NCI-H2029 (cell line): ENCODE results near the gene RIMS4.

Source experiments
- DNase-seq: peaks from one replicate; lab custom pipeline; 2025; lab: John Stamatoyannopoulos, UW

The RIMS4 gene

DNA sequence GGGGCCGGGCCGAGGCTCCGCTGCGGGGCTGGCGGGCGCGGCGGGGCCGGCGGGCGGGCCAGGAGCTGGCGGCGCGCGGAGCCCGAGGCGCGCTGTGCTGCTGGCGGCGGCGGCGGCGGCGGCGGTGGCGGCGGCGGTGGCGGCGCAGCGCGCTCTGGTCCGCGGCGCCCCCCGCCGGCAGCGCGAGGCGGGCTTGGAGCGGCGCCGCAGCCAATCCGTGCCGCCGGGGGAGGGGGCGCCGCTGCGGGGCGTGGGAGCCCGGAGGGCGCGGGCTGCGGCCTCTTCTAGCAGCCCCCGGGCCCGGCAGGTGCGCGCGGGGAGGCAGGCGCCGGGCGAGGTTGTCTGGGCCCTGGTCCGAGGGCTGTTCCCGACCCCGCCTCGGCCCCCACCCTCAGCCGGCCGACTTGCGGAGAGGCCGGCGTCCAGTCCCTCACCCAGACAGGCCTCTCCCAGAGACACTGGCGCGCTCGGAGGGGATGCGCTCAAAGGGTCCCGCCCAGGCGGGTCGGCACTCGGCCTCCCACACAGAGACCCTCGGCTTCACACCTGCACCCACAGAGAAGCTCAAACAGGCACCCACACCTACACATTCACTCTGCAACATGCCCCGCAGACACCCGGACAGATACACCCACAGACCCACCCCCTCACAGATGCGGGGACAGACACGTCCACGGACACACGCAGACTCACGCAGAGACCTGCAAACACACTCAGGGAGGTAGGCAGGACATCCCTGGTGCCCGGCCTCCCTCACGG lies at the start of gene RIMS4:
Gene RIMS4 (minus strand): TSS at position 156 of the 759 bp plus-strand sequence. CDS start 275 bp downstream, outside the sequence.
- no peak for DNase-seq

DNA sequence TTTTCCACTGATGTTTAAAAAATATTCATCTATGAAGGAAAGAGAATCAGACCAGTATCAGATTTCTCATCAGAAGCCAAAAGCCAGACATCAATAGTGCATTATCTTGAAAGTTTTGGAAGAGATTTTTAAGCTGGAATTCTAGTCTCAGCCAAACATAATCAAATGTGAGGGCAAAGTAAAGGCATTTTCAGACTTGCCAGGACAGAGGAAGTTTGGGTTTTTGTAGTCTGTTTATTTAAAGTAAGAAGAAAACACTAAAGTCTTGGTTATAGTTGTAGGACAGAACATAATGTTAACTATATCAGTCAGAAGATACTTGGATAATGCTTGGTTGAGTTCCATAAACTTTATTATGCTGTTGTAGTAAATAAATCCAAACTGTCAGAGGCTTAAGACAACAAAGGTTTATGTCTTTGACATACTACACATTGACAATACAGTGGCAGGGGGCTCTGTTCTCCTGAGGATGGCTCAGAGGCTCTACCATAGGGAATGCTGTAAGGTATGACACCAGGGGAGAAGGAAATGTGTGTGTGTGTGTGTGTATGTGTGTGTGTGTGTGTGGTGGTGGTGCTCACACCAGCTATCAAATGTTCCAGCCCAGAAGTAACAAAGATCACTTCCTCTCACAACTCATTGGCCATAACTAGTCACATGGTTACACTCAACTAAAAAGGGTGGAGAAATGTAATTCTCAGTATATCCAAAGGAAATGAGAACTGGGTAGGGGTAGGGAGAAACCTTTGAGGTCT lies 48.4 kb upstream of the RIMS4 start:
- DNase-seq: no peak

DNA sequence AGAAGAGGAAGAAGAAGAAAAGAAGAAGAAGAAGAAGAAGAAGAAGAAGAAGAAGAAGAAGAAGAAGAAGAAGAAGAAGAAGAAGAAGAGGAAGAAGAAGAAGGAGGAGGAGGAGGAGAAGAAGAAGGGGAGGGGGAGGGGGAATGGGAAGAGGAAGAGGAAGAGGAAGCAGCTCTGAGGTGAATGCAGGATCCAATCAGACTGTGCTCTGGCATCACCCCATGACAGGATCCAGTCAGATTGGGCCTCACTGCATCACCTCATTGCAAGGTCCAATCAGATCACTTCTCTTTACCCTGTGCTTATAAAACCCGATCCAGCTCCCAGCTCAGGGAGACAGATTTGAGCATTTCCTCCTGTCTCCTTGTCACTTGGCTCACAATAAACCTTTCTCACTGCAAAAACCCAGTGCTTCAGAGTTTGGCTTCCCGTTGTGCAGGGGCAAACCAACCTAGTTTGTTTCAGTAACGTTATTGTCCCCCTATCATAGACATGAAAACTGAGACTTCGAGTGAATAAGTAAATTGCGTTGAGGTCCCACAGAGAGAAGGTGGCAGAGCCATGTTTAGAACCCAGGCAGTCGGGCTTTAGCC lies 46.6 kb upstream of the RIMS4 start:
- no peak for DNase-seq

DNA sequence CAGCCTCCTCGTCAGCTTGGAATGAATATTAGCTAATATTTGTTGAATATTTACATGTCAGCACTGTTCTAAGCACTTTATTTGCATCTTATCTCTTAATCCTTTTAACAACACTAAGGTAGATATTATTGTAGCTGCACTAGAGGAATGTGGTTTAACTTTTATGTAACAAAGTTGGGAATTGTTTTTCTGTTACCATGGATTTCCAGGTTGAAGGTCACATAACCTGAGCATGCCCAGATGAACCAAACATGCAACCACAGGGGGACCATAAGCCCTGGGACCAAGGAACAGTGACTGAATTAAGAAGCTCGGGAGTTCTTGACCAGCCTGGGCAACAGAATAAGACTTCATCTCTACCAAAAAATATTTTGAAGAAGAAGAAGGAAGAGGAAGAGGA lies 46.1 kb upstream of the RIMS4 start:
- DNase-seq: no peak

DNA sequence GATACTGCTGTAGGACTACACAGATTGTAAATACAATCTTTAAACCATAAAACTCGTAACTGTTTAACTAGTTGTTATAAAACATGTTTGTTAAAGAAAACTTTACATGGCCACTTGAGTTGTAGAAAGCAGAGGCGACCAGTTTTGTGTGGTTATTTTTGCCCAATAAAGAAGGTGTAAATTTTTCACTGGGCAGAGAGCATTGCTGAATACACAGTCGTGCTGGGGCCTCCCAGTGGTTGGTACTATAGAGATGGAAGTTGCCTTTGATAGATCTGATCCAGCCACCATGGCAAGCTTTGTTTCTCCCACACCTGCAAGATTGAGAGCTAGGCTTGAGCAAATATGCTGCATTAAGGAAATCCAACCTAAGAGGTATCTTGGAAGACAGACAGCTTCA lies 41.2 kb upstream of the RIMS4 start:
- DNase-seq: no peak

DNA sequence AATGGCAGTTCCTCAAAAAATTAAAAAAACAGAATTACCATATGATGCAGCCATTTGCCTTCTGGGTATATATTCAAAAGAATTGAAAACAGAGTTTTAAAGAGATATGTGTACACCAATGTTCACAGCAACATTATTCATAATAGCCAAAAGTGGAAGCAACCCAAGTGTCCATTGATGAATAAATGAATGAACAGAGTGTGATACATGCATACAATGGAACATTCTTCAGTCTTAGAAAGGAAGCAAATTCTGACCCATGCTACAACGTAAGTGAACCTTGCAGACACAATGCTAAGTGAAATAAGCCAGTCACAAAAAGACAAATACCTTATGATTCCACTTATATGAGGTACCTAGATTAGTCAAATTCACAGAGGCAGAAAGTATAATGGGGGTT lies 40.5 kb upstream of the RIMS4 start:
- DNase-seq: no peak

DNA sequence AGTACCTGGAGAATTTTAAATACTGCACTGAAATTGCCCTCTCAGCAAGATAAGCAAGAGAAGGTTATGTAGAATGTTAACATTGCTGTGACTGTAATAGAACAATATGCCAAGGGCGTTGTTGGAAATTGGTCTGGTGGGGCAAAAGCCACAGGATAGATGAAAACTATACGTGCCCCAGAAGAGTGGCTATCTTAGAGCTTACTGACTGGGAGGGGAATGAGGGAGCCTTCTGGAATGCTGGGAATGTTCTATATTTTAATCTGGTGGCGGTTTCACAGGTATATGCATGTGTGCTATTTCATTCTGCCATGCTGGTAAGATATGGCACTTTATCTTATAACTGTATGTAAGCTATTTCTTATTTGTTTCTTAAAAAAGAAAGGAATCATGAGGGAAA lies 39.9 kb upstream of the RIMS4 start:
- DNase-seq: no peak

- no peak for DNase-seq
Measured at GRCh38 chr20:44849703-44850102, 39.4 kb upstream of the RIMS4 start.

DNA sequence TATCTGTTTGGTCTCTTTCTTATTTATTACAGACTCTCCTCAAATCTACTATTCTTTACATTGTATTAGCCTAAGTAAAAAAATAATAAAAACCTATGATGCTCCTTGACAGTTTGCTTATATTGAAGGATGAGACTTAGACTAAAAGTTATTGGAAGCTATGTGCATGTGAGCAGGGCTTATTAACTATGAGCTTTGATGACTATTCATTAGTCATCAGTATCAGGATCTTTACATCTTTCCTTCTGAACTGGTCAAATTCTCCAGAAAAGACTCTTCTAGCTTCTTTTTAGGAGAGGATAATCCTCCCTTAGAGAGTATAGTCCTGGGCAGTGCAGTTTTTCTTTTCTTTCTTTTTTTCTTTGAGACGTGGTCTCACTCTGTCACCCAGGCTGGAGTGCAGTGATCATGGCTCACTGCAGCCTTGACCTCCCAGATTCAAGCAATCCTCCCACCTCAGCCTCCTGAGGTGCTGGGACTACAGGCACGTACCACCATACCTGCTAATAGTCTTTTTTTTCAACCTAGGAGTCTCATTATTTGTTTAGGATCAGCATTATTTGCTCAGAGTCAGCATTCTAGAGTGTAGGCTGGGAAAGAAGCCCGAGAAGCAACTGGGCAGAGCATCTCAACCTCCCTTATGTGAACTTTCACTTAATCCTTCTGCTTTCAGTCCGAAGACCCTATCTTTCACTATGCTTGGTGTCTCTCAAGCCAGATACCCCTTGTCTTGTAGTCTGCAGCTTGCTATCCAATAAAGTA lies 38.1 kb upstream of the RIMS4 start:
- DNase-seq: no peak

GRCh38 chr20:44843876-44844275 lies 33.5 kb upstream of the RIMS4 start:
- no peak for DNase-seq

DNA sequence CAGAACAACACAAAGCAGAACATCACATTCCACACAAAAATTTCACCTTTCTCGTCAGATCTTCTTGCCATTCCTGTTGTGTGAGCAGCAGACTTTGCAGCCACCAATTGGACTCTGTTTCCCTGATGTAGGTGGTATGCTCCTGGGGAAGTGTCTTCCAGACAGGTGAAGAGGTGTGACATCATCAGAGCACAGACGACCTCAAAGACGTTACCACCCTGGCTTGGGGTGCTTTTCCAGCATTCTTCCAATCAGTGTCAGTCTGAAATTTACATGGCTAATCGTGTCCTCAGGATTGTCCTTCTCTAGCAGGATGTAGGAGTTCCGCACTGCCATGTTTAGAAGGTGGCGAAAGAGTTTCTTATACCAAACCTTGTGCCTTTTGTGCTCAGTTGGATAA lies 31.6 kb upstream of the RIMS4 start:
- no peak for DNase-seq

DNA sequence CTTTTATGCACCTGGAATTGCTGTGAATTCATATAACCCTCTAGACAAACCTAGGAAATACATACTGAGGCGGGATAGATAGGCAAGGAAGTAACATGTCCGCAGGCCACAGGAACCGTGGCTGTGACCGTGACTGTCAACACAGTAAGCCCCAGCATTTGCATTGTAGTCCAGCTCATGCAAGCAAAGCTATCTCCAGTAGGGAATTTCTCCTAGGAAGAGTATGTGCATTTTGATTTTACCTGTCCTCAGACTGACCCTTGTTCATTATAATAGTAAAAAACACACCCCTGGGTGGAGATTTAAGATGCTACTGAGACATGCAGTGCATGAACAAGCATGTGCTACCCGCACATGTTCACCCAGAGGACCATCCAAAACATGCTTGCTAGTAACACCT lies 30.5 kb upstream of the RIMS4 start:
- no peak for DNase-seq

DNA sequence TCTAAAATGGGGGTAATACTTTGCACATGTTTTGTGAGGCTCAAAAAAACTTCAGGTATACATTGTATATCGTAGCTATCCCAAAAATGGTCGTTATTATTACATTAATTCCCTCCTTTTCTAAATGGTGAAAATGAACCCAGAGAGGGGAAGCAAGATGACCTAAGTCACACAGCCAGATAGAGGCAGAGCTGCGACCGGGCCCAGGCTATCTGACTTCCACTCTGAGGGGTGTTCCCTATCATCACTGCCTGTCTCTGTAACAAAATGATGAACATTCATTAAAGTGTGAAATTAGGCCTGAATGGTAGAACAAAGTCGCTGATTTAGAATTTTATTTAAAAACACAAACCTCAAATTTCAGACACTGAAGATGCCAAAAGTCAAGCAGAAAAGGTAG lies 29.1 kb upstream of the RIMS4 start:
- DNase-seq: no peak

DNA sequence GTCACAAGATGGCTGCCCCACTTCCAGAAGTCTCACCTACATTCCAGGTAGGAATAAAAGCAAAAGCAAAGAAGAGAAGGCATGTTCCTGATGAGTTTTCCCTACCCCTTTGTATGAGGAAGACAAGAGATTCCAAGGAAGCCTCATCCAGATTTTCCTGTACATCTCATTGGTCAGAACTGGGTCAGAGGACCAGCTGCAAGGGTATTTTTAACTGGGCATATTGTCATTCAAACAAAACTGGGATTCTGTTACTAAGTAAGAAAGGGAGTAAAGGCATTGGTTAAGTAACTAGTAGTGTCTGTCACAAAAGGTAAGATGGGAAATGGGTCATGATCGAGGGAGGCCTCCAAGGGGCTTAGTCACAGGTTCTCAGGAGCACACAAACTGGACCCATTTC lies 28.2 kb upstream of the RIMS4 start:
- no peak for DNase-seq

DNA sequence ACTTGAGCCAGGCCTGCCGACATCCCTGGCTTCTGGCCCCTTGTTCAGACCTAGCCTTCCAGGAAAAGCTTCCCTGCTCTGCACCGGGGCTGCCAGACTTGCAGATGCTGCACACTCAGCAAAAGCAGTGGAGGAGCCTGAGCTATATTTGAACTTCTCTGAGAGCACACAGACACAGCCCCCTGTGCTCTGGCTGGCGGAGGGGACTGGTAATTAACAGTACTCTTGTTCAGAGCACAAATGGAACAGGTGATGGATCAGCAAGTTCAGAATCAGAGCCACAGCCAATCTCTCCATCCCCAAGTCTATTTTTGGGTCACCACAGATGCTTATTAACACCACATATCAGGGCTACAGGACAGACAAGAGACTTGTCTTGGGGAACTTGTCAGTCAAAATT lies 27.6 kb upstream of the RIMS4 start:
- DNase-seq: no peak

DNA sequence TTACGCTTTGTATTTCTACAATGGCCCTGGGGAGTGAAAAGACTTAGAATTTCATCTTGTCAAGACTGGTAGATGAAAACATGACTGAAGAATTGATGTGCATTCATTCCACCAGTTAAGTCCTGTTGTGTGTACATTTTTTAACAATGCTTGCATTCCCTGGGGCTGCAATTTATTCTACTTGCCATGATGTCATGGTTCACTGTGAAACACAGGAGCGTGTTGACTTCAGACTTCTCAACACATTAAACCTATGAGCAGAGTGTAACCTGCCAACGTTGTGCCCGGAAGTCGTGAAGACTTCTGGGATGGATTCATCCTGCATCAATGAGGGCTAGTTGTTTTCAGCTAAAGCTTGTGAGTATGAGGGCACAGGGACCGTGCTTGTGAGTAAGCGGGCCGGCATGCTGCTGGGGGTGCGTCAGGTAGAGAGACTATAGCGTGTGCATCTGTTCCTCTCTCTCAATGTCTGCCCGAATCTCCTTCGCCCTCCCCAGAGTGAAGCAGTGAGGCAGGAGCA lies 26.3 kb upstream of the RIMS4 start:
- DNase-seq: no peak

- no peak for DNase-seq
Measured at GRCh38 chr20:44835661-44836221, 25.4 kb upstream of the RIMS4 start.

DNA sequence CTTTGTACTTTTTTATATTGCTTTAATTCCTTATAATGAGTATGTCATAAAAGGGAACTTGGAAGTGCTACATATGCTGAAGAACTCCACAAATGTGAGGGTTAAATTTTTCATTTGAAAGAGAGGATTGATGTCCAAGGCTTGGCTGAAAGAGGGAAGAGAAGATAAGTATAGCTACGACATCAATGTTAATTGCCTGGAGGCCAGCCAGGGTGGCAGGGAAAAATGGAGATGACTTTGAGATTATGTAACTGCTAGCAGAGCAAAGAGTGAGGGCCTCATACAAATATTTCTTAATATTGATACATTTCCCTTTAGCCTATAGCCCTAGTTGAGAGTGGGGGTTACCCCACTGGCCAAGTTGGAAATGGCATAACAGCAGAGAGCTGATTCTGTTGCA lies 24.8 kb upstream of the RIMS4 start:
- DNase-seq: no peak

- DNase-seq: no peak
Measured at GRCh38 chr20:44834693-44835092, 24.3 kb upstream of the RIMS4 start.

GRCh38 chr20:44833437-44833836 lies 23.1 kb upstream of the RIMS4 start:
- no peak for DNase-seq

DNA sequence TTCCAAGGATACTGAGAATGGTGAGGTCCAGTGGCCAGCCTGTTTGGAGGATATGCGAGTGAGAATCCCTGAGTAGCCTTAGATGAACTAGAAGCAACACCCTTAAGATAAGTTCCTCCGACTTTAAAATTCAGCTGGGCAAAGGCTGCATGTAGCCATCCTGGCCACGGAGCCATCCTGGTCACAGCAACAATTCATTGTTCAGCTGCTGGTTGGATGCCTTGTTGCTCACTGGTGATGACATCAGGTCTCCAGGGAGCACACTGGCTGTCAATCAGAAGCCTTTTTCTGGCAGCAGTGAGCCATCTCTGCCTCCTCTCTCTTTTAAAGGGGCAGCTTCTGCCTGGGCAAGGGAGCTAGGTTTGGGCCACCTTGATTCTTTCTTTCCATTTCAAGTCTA lies 22.4 kb upstream of the RIMS4 start:
- DNase-seq: no peak

DNA sequence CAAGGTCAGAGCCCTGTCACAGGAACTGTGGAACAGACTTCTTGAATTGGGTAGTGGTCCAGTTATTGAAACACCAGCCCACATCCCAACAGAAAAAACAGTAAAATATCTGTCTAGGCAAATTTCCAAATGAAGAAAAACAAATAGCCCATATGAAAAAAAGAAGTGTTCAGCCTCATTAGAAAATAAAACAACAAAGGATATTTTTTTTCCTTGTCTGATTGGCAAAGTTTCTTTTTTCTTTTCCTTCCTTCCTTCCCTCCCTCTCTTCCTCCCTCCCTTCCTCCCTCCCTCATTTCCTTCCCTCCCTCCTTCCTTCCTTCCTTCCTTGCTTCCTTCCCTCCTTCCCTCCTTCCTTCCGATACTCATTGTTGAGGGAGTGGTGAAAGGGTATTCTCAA lies 20.6 kb upstream of the RIMS4 start:
- DNase-seq: no peak
